GM19099 (cell line): ENCODE data around the gene TMIGD2.

Experiments used
- POLR2A ChIP-seq: IDR thresholded peaks from 3 replicates; pipeline ENCODE4 v1.6.1; 2011; ENCODE audit warnings: low read depth; ENCODE audit not compliant: insufficient read length; ENCODE audit errors: extremely low read depth

Gene TMIGD2

DNA sequence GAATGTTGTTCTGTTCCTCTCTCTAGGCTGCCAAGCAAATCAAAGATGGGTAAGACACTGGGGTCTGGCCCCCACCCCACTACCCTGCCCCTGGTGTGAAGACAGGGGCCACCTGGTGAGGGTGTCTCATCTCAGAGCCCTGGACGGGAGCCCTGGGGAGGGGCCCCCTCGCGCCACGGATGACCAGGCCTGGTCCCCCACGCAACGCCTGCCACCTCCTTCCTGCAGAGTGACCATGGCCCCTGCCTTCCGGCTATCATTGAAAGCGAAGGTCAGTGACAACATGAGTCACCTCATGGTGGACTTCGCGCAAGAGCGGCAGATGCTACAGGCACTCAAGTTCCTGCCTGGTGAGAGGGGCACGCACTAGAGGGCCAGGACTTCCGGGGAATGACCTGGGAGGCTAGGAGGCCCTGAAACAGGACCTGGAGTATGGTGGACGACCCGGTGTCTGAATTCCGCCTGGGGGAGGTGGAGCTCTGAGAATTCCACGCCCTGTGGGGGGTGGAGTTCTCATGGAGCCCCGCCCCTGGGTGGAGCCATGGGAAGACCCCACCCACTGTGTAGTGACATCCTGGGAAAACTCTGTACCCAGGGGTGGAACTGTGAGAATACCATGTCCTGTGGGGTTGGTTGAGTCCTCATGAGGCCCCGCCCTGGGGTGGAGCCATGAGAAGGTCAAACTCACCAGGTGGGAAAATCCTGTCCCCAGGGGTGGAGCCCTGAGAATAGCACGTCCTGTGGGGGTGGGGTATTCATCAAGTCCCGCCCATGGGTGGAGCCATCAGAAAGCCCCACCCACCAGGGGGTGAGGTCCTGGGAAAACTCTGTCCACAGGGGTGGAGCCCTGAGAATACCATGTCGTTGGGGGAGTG, 8.3 kb upstream of the TMIGD2 start:
- TF ChIP-seq POLR2A = no peak

DNA sequence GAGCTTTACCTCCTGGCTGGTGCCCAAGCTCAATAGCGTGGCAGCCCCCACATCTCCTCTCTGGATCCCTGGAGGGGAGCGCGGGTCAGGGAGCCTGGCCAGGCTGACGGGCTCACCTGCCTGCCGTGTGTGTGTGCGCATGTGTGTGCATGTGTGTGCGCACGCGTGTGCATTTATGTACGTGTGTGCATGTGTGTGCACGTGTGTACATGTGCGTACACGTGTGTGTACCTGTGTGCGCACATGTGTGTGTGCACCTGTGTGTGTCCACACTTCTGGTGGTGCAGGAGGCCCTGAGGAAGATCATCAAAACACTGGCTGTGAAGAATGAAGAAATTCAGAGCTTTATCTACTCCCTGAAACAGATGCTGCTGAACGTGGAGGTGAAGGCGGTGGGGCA, 3.5 kb upstream of the TMIGD2 start:
- no peak for TF ChIP-seq POLR2A

DNA sequence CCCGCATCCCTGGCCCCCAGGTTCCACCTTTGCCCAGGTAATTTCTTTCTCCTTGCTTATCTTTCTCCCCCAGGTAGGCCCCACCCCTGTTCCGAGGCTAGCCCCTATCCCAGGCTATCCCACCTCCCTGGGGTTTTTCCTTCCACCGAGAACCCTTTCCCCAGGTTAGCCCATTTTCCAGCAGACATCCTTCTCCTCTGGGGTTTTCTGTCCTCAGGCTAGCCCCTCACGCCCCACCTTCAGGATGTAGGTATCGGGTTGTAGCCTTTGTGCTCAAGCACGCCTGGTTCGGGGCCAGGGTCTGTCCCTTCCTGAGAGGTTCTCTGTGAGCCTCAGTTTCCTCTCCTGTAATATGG, 3.0 kb upstream of the TMIGD2 start:
- no peak for TF ChIP-seq POLR2A

DNA sequence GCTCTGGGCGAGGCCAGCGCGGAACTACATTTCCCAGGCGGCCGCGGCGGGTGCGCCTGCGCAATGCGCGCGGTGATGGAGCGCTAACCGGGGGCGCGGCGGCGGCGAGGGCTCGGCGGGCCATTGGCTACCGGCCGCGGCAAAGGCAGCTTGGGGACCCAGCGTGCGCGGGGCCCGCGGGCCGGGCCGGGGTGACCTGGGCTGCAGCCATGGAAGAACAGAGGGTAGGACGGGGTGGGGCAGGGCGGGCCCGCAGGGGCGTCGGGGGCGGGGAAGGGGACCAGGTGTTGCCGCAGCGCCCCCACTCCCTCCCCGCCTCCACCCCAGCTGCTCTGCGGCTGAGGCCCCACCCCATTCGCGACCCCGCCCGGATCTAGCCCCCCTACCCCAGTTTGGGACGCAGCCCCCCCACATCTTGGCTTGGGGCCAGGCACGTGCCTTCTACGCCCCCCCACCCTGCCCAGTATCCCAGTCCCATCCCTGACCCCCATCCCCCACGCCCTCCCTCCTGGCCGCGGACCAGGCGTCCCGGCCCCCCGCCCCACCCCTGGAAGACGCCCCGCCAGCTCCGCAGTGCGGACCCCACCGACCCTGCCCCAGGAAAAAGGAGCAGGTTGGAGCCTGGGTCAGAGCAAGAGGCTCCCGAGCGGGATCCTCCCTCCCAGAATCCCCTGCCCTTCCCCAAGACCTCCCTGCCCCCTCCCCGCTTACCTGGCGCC, 2.5 kb upstream of the TMIGD2 start, which contains the start of gene FSD1:
FSD1 (plus strand) TSS at position 61 of the 719 bp plus-strand sequence; CDS start at position 210, 149 bp downstream.
- TF ChIP-seq POLR2A = no peak

DNA sequence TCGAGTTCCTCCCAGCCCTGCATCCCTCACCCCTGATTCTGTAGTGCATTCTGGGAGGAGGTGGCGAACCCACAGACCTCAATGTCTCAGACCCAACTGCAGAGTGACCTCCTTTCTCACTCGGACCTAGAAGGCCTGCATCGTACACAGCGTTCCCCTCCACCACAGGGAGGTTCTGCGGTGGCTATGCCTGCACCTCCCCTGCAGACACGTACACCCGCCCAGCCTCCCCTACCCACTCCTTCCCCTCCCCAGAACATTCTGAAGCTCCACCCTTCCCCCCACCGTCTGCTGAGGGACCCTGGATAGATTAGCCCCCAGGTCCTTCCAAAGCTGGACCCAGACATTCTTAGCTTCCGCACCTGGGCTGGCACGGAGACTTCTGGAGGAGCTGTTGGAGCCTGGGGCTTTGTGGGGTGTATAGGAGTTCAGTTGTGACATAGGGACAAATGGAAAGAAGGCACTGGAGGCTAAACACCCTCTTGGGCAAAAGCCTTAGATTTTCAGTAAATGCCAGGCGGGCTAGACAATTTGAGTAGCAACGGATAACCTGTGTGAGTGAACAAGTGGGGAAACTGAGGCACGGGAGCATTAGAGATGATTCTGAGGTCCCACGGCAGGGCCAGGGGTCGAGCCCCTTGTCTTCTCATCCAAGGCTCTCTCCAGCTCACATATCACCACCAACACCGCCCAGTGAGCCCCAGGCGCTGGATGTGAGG, 1.8 kb upstream of the TMIGD2 start:
- no peak for TF ChIP-seq POLR2A

DNA sequence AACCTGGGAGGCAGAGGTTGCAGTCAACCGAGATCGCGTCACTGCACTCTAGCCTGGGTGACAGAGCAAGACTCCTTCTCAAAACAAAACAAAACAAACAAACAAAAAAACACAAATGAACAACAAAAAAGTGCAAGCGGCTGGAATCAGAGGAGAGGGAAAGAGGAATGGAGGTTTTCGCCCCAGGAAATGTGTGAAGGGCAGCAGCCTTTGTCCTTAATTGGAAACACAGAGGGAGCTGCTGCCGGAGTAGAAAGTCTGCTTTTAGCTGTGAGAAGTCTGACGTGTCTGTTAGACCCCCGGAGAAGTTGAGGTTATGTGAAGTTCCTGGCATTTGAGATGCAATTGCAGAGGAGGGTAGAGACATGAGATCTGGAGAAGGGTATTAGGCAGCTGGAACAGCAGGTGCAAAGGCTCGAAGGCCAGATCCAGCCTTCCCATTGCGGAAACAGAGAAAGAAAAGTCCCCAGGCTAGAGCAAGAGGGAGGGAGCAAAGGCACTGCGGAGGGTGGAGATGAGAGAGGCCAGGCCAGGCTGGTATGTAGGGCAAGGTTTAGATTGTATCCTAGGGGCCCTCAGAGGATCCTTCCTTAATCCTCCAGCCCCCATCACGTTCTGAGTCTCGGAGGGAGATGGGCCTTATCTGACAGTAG, 473 bp downstream of the TMIGD2 start:
- TF ChIP-seq POLR2A = no peak

DNA sequence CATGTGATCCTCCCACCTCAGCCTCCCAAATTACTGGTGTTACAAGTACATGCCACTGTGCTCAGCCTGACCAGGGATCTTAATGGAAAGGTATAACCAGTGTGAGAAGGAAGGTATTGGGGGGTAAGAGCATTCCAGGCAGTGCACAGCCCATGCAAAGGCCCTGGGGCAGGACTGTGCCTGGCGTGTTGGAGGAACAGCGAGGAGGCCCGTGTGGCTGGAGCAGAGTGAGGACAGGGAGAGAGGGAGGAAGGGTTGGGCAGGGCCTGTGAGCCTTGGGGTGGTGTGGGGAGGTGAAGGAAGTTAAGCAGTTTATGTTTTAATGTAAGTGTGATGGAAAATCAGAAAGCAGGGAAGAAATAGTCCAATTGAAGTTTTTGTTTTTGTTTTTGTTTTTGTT, 1.6 kb downstream of the TMIGD2 start:
- no peak for TF ChIP-seq POLR2A

DNA sequence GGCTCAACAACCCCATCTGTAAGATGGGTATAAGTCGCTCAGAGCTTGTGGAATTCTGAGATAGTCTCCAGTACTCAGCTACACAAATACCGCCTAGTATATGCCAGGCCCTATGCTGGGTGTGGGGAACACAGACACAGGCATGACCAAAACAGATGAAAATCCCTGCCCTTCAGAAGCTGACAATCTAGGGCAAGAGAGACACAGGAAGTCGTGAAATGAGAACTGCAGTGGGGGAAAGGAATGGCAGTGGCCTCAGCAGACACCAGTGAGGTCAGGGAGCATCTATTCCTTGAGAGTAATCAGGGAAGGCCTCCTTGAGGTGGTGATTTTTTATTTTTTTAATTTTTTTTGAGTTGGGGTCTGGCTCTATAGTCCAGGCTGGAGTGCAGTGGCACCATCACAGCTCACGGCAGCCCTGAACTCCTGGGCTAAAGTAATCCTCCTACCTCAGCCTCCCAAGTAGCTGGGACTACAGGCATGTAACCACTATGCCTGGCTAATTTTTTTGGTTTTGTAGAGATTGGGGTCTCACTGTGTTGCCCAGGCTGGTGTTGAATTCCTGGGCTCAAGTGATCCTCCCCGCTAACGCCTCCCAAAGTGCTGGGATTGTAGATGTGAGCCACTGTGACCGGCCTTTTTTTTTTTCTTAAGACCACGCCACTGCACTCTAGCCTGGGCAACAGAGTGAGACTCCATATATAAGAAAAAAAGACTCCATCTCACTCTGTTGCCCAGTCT, 3.2 kb downstream of the TMIGD2 start:
- no peak for TF ChIP-seq POLR2A

DNA sequence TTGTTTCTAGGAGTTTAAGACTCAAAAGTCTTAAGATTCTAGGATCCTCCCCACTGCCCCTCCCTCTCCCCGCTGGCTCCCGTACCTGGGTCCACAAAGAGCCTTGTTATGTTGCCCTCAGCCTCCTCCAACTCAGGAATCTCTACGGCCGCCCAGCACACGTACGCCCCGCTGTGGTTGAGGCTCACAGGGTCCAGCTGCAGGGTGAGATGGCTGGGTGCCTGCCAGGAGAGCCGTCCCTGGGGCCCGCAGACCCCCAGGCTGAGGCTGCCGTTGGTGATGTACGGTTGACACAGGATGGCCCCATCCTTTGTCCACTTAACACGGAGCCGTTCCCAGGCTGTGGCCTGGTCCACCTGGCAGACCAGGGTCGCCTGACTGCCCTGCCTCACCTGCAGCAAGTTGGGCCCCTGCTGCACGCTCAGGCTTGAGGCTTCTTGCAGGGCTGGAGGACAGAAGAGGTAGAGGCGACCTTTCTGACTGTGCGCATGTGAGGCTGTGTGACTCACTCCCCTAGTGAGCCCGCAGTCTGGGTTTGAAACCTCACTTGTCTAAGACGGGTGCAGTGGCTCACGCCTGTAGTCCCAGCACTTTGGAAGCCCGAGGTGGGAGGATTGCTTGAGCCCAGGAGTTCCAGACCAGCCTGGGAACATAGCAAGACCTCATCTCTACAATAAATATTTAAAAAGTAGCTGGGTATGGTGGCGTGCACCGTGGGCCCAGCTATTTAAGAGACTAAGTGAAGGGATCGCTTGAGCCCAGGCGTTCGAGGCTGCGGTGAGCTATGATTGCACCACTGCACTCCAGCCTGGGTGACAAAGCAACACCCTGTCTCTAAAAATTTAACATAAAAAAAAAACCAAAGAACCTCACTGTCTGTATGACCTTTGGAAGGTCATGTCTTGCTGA, 4.0 kb downstream of the TMIGD2 start:
- TF ChIP-seq POLR2A = no peak

DNA sequence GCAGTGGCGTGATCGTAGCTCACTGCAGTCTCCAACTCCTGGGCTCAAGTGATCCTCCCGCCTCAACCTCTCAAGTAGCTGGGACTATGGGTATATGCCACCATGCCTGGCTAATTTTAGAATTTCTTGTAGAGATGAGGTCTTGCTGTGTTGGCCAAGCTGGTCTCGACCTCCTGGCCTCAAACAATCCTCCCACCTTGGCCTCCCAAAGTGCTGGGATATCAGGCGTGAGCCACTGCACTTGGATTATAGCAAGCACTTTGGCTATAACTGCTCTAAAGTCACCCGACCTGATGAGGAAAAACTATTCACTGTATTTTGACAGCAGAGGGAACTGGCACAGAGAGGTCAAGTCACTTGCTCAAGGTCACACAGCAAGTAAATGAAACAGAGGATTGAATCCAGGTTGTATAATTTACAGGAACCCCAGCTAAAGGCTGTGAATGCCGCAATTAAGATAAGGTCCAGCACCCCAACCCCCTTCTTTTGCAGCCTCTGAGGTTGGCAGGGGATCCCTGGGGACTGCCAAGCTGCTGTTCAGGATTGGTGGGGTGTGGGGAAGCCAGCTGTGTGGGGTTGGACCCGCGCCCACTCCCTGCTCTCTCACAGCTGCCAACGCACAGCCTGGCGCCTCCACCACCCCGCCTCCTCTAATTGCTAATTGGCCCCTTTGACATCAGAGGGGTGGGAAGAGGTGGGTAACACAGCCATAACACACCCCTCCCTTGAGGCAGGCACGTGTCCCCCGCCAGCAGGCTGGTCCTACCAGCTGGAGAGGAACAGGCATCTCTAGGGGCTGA, 6.0 kb downstream of the TMIGD2 start:
- TF ChIP-seq POLR2A = no peak

DNA sequence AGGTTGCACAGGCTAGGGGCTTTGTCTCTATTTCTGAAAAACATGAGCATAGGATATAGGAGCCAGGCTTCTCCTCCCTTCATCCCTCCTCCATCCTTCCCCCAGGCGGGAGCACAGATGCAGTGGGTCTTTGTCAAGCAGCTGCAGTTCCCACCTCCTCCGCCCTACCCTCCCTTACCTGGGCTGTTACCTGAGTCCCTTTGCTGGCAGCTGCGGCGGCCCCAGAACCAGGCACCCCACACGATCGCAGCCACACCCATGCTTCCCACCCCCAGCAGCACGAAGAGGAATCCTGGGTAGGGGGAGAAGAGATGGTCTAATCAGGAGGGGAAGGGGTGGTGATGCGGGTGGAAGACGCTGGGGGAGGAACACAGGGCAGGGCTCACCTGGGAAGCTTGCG, 7.8 kb downstream of the TMIGD2 start:
- no peak for TF ChIP-seq POLR2A

DNA sequence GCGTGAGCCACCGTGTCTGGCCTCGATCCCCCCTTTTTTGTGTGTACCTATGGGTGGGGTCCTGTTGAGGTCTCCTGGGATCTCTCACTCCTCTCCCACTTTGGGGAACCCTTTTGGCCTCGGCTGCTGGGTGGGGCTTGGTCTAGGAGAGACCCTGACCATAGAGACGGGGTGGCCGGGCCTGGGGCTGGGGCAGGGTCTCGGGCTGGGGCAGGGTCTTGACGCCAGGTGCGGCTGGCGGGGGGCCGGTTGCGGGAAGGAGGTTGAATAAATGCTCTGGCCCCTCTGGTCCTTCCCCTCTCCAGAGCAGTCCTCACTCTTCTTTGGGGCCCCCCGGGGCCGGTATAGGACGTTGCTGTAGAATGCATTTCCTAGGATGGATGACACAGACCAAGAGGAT, 9.7 kb downstream of the TMIGD2 start:
- no peak for TF ChIP-seq POLR2A
